NCI-H2196 treated with DMSO at 0.1 percent for 48 hours (cell line): Measurements from ENCODE around the gene RARA.
A peak's percentile ranks its signal among the peaks of the same experiment; 100 is the strongest.

Source experiments
- DNase-seq: peaks from one replicate; lab custom pipeline; 2025; ENCODE audit not compliant: unreplicated experiment; lab: John Stamatoyannopoulos, UW

The RARA gene

GRCh38 chr17:40327735-40328385, 18.9 kb downstream of the RARA start:
- no peak for DNase-seq

GRCh38 chr17:40328386-40328766, 19.4 kb downstream of the RARA start:
- no peak for DNase-seq

- DNase-seq, result no peak
These were observed 21.1 kb downstream of the RARA start for GRCh38 chr17:40329839-40330794.

GRCh38 chr17:40330850-40331470, 22.0 kb downstream of the RARA start:
- no peak for DNase-seq

GRCh38 chr17:40331743-40332641, 23.0 kb downstream of the RARA start:
- DNase-seq, result peak; percentile 73

- DNase-seq, result no peak
These were observed 24.9 kb downstream of the RARA start for GRCh38 chr17:40333781-40334448.

- DNase-seq, result no peak
These were observed 26.6 kb downstream of the RARA start for GRCh38 chr17:40335620-40336019.

- DNase-seq, result no peak
These were observed 28.4 kb downstream of the RARA start for GRCh38 chr17:40337351-40337750.

- DNase-seq, result no peak
These were observed 29.1 kb downstream of the RARA start for GRCh38 chr17:40338058-40338457.

GRCh38 chr17:40338941-40339649, 30.1 kb downstream of the RARA start:
- DNase-seq, result no peak

GRCh38 chr17:40340327-40340726, 31.3 kb downstream of the RARA start:
- no peak for DNase-seq

GRCh38 chr17:40340880-40341807, 32.2 kb downstream of the RARA start:
- DNase-seq, result peak; percentile 69

GRCh38 chr17:40341808-40342503, 33.0 kb downstream of the RARA start:
- DNase-seq, result no peak

- DNase-seq, result no peak
These were observed 33.7 kb downstream of the RARA start for GRCh38 chr17:40342504-40343218.

- DNase-seq, result no peak
These were observed 34.5 kb downstream of the RARA start for GRCh38 chr17:40343219-40344119.

- DNase-seq, result no peak
These were observed 35.6 kb downstream of the RARA start for GRCh38 chr17:40344421-40345160.
